ENCODE results near the gene RNF112. TPM values are rescaled to one million over a fixed set of nuclear protein-coding genes. Genes with fewer than 3 reads are reported as not detected.

RNF112 gene
- polyA plus RNA-seq, 3 donors, result 0.61 to 1.4 (median 1.00) TPM

Other genes with a start within 250 kb of the RNF112 start
- 10 to 100 TPM; 44.8 to 49.6 (median 48.2) TPM for gene EPN2, start 173.9 kb upstream of the RNF112 start, polyA plus RNA-seq (ENCODE audit: insufficient read length in 3 of 3)
- gene B9D1, start 48.5 kb upstream of the RNF112 start, polyA plus RNA-seq (ENCODE audit: insufficient read length in 3 of 3), result 10 to 100 TPM; 30.7 to 33.3 (median 31.7) TPM
- 10 to 100 TPM; 20.1 to 23.2 (median 20.7) TPM for gene MAPK7, start 32.7 kb upstream of the RNF112 start, polyA plus RNA-seq (ENCODE audit: insufficient read length in 3 of 3)
- 100 to 1,000 TPM; 207 to 270 (median 245) TPM for gene MFAP4, start 24.0 kb upstream of the RNF112 start, polyA plus RNA-seq (ENCODE audit: insufficient read length in 3 of 3)
- gene SLC47A1, start 122.6 kb downstream of the RNF112 start, polyA plus RNA-seq (ENCODE audit: insufficient read length in 3 of 3), result 10 to 100 TPM; 18.2 to 25.5 (median 24.5) TPM
- 100 to 1,000 TPM in 1 of 3 donors, 10 to 100 TPM in 2; 94.7 to 103 (median 98.6) TPM for gene ALDH3A2, start 237.5 kb downstream of the RNF112 start, polyA plus RNA-seq (ENCODE audit: insufficient read length in 3 of 3)